Stimulated activated CD8-positive, alpha-beta memory T cell treated with anti-CD3 and anti-CD28 coated beads, Interleukin-4, amount 100 ng/mL, for 48 hours (primary cell): Measurements from ENCODE around the gene ALDH3B1.

Experiments used
- DNase-seq: peaks from one replicate; pipeline ENCODE4 v3.0.0-alpha.2; 2020

The ALDH3B1 gene

DNA sequence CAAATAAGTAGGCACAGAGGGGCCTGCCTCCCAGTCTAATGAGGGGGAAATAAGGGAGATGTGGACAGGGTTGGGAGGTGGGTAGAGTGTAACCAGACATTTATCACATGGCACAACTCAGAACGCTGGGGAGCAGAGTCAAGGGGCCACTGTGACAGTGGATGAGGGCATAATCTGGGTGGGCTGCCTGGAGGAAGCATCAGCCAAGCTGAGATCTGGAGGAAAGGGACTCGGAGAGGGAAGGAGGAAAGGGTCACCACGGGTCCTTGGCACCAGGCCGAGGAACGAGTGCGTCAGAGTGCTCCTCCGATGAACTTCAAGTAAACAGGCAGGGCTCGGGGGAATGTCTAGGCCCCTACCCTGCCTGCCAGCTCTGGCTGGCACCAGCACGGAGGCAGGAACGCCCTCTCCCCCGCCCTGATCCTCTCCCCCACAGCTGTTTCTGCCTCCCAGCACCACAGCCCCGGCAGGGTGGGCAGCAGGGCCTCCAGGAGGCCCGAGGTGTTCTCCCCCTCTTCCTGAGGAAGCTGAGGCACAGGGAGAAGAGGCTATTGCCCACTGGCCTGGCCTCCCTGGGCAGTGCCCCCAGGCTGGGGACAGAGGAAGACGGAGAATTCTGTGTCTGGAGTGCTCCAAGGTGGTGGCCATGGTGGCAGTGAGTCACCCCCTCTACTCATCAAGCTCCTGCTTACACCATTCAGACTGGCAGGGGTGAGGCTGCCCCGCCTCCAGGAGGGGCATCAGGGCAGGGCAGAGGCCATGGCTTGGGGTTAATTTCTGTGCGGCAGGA lies 4.2 kb downstream of the ALDH3B1 start:
- DNase-seq: no peak

DNA sequence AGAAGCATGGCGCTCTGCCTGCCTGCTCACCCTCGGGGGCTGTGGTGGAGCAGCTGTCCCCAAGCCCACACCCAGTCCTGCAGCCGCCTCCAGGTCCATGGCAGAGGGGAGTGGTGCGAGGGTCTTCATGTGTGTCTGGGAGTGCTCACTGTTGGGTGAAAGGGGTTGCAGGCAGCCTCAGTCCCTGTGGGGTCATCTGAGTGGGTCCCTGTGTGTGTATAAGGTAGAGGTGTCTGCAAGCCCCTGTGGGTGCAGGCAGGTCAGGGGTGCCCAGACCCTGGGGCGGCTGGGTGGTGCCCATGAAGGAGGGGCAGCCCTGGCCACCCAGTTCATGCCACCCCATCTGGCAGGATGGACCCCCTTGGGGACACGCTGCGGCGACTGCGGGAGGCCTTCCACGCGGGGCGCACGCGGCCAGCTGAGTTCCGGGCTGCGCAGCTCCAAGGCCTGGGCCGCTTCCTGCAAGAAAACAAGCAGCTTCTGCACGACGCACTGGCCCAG lies 4.9 kb downstream of the ALDH3B1 start:
- no peak for DNase-seq

DNA sequence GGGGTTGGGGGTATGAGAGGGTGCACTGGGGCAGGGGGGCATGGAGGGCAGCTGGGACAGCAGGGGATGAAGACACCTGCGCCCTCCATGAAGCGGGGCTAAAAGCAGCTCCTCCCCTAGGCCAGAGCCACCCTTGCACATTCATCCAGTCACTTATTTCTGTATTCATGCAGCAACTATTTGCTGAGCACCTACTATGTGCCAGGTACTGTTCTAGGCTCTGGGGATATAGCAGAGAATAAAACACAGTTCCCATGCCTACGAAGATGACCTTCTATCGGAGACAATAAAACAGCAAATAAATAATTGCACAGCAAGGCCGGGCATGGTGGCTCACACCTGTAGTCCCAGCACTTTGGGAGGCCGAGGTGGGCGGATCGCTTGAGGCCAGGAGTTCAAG lies 5.3 kb downstream of the ALDH3B1 start:
- DNase-seq: no peak

DNA sequence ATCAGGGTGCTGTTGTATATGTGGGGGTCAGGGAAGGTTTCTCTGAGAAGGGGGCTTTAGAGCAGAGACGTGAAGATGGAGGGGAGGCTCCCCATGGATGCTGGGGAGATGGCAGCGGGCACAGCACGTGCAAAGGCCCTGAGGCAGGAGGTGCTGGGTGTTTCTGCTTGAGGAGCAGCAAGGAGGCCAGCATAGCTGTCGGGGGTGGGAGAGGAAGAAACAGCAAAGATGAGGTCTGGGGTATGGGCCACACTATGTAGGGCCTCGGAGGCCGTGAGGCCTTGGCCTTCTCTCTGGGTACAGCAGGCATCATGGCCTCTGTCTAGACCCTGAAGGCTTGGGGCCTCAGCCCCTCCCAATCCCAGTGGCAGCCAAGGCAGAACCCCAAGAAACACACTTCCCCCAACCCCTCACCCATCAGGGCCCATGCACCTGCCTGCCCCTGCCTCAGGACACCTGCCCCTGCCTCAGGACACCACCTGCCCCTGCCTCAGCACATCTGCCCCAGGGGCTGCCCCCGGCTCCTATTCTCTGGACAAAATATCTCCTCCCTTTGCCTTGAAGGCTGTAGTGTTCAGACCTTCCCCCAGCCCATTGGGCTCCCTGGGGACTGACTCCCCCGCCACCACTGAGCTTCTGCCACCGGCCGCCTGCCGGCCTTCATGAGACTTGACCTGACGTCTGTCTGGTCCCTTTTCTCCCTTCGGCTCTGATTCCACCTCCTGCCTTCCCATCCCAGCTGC lies 6.2 kb downstream of the ALDH3B1 start:
- DNase-seq: no peak

DNA sequence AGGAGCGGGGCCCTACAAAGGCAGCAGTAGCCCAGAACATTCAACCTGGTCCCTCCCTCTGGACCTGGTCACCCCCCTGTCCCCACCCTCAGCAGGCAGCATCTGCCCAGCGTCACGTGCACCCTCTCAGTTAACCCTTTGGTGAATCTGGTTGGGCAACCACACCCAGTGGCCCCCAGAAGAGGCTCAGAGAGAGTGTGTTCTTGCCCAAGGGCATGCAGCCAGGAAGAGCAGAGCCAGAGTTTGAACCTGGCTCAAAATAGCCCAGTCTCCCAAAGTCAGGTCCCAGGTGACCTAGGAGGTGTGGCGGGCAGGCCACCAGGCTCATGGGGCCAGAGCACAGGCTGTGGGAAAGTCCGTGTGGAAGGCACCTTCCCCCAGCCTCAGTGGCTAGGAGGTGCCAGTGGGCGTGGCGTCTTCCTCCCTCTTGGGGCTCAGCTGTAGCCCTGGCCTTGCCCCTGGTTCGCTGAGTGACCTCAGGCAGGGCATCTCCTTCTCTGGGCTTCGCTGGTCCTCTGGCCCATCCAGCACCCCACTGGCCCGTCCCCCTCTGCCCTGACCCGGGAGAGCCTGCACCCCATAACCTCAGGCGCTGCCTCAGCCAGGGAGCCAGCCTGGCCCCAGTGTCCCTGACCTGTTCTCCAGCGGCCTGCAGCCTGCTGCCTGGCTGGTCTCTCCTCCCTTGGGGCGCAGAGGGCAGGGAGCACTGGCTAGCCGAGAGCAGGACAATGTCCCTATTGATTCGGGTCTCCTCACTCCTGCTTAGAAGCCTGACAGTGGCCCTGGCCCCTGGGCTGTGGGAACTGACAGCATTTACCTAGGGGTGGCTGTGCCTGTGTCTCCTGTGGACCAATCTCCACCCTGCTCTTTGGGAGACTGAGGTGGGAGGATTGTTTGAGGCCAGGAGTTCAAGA lies 7.0 kb downstream of the ALDH3B1 start:
- DNase-seq: no peak

DNA sequence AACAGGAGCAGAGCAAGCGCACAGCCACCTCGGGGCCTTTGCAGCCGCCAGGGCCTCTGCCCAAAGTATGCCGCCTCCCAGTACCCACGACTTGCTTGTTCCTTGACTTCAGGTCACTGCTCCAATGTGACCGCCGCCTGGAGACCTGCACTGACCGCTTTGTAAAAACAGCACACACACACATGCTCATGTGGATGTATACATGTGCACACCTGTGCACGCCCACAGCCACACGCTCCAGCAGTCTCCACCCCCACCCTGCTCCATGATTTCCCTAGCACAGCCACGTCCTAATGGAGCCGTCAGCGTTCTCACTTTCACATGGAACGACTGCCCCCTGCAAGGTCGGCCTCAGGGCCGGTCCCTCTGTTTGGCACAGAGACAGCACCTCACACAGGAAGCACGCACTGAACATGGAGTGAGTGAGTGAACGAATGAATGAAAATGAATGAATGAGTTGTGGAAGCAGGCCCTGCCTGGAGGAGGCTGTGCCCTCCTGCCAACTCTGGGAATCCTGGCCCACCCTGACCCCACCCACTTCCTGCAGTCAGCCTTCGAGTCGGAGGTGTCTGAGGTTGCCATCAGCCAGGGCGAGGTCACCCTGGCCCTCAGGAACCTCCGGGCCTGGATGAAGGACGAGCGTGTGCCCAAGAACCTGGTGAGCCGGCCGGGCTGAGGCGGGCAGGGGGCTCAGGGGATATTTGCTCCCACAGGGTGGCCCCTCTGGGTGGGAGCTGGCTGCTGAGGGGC lies 8.0 kb downstream of the ALDH3B1 start:
- no peak for DNase-seq

DNA sequence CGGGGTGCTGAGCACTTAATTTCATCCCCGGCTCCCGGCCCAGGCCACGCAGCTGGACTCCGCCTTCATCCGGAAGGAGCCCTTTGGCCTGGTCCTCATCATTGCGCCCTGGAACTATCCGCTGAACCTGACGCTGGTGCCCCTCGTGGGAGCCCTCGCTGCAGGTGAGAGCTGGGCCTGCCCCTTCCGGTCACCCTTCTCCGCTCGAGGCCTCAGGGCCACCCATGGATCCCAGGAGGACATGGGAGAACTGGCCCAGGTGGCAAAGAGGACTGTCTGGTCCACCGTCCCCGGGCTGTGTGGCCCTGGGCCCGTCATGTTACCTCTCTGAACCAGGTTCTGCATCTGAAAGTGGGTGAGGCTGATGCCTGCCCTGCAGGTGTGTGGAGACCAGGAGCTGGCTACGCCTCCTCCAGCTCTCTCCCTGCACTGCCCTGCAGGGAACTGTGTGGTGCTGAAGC lies 8.6 kb downstream of the ALDH3B1 start:
- no peak for DNase-seq

DNA sequence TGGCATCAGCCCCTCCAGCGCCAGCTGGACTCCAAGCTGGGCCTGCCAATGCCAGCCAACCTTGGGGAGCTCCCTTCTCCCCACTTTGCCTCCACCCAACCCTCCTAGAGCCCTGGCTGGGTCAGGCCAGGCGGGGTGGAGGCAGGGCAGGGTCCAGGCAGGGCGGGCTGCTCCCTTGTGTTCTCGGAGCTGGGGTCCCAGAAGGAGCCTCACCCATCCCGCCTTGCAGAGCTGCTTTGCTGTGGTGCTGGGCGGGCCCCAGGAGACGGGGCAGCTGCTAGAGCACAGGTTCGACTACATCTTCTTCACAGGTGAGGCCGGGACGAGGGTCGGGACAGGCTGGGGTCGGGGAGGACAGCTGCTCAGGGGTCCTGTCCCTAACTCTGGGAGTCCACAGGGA lies 9.4 kb downstream of the ALDH3B1 start:
- no peak for DNase-seq

DNA sequence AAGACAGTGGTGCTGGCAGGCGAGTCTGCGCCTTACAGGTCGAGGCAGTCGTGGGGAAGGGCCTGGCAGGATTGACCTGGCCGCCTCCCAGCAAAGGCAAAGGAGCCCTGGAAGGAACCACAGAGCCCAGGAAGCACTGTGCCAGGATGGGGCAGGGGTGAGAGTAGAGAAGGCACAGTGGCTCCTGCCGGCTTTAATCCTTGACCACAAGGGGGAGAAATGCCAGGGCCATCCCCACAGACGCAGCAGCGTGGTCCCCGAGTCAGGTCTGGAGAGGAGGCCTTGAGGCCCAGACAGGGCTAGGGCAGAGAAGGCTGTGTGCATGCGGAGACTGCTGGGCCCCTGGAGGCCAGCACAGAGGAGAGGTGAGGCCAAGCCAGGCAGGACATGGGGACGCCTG lies 10.4 kb downstream of the ALDH3B1 start:
- DNase-seq: no peak

DNA sequence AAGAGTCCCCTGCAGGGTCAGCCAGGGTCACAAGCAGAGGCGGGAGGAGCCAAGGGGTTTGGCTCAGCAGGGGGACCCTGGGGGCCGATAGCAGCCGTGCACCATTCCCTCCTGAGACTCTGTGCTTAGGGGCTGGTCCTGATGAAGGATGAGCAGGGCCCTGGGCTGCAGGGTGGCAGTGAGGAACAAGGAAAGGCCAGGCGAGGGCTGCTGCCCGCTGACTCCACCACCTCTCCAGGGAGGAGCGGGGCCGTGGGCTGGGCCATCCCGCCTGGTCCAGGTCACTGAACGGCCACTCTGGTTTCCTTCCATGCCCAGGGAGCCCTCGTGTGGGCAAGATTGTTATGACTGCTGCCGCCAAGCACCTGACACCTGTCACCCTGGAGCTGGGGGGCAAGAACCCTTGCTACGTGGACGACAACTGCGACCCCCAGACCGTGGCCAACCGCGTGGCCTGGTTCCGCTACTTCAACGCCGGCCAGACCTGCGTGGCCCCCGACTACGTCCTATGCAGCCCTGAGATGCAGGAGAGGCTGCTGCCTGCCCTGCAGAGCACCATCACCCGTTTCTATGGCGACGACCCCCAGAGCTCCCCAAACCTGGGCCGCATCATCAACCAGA lies 11.2 kb downstream of the ALDH3B1 start:
- DNase-seq: no peak

DNA sequence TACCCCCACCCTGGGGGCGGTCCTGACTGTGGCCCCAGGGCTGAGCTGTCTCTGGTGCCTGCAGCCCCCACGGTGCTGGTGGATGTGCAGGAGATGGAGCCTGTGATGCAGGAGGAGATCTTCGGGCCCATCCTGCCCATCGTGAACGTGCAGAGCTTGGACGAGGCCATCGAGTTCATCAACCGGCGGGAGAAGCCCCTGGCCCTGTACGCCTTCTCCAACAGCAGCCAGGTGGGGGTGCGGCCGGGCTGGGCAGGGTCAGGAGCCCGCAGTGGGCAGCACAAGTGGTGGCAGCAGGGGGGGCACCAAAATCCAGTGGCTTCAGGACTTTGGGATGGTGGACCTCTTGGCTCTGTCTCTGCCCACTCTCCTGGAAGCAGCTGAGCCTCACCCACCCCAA lies 12.4 kb downstream of the ALDH3B1 start:
- DNase-seq: no peak

DNA sequence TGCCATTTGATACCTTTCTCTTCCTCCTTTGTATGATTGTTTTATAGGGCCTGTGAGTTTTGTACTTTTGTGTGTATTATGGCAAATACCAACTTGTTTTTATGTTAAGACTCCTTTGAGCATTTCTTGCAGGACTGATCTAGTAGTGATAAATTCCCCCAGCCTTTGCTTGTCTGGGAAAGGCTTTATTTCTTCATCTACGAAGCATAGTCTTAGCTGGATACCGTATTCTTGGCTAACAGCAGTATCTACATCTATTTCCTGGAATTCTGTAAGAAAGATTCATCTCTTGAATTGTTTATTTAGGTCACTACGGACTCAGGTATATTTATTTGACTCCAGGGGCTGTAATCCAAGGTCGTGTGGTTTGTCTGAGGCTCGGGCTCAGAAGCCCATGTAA lies 14.4 kb downstream of the ALDH3B1 start:
- no peak for DNase-seq

DNA sequence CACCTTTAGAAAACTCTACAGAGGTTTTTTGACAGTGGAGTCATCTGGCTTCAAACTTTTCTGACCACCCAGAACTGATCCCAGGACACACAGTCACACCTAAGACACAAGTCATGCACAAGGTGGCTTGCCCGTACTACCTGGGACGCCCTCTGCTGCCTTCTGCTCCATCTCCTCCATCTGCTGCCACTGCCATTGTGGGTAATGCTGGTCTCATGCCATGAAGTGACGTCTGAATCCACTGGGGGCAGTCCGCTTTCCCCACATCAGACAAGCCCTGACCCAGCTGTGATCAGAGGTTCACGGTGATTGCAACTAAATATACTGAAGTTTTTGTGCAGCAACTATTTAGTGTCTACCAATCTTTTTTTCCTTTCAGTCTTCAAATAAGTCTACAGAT lies 14.9 kb downstream of the ALDH3B1 start:
- no peak for DNase-seq

DNA sequence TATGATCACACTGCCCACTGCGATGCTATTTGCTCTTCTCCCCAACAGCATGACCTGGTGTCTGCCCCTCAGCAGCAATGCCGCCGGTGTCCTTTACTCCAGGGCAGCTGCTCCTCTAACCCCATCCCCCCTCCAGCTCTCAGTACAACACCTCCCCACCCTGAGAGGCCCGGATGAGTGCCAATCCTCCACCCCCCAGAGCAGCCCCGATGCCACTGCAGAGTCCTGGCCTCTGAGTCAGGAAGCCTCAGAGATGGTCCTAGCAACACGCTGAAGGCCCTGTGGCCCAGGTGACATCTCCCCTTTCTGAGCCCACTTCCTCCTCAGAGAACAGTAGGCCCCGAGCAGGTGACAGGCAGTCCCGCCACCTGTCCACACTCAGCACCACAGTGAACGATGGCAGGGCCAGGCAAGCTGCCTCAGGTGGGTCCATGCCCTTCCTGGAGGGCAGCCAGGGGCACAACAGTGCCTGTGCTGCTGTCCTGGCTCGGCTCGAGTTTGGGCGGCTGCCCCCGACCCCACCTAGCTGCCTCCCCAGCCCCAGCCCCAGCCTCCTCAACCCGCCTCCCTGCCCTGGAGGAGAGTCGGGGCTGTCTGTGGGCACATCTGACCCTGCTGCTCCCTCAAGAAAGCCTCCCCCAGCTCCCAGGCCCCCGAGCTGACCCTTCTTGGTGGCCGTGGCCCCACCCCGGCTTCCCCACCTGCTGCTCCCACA lies 16.4 kb downstream of the ALDH3B1 start:
- DNase-seq: no peak

DNA sequence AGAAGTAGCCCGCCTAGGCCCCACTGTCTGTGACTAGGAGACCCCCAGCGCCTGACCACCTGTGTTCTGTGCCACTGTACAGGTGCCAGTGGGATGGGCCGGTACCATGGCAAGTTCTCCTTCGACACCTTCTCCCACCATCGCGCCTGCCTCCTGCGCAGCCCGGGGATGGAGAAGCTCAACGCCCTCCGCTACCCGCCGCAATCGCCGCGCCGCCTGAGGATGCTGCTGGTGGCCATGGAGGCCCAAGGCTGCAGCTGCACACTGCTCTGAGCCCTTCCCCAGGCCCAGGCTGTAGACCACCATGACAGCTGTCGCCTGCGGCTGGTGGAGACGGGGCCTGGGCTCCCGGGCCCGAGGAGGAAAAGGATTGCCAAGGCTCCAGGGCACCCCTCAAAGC lies 17.5 kb downstream of the ALDH3B1 start:
- no peak for DNase-seq

DNA sequence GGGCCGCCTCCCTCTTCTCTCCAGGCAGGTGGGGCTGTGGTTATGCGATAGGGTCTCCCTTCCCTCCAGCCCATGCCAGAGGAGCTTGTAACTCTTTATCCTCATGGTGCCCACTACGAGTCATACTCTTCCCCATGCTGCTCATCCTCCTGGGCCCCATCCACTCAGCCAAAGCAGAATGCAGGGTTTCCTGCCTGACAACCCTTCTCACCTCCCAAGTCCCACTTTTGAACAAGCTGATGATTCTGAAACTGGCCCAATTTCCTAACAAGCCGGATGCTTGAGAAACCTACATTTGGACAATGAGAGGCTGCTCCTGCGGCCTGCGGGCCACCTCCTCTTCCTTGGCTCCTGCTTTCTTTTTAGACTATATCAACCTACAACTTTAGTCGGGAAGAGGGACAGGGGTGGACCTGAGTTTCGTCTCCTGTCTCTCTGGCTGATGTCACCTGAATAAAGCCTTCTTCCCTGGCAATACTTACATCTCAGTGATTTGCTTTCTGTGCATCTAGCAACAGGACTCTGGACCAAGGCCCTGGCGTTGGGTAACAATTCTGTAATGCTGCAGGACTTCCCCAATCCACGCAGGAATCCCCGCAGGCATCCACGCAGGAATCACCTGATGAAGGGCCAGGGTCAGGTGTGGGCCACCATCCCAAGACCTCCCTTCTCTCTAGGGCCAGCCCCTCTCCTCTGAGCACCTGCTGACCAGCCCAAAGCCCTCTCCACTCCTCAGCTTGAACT lies 18.8 kb downstream of the ALDH3B1 start:
- no peak for DNase-seq

DNA sequence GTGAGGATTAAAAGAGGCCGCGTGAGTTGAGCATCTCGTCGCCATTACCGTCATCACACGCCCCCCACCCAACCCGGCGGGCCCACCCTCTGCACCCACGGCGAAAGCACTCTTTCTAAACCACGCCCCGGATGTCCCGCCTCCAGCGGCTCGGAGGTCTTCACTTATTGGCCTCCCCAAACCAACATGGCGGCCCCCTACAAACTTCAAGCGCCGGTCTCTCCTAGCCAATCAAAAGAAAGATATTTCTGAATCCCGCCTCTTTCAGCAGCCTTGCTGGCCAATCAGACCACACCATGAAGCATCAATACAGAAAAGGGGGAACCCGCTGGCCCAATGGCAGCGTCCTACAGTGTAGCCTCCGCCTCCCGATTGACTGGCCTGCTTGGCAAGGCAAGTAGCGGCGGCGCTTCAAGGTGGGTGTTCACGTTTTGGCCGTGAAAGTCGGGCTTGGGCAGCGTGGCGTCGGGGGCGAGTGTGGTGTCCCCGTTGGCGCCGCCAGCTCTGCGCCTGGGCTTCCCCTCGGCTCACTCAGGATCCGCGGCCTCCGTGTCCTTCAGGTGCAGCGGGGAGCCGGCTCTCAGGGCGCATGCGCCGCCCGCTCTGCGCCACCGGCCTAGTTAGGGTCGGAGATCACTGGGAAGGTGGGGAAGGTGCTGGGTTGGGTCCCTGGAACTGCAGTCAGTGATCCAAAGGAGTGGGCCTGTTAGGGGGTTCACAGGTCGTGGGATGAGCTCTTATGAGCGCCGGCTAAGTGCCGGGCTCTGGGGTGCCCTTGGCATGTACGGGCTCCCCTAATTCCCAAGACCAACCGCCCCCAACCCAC lies 20.4 kb downstream of the ALDH3B1 start, which contains the start of gene NDUFS8:
TSS of gene NDUFS8 (plus strand) at position 364 of the 826 bp plus-strand sequence. CDS start 1,471 bp downstream, outside the sequence.
- DNase-seq: peak; percentile 98

DNA sequence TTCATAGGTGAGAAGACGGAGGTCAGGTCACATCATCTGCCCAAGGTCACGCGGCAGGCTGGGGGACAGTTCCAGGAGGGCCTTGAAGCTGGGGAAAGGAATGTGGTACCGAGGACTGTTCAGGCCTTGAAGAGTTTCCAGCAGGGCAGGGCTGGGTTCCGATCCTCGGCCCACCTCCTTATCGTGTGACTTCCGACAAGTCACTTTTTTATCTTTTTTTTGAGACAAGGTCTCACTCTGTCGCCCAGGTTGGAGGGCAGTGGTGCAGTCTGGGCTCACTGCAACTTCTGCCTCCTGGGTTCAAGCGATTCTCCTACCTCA lies 21.0 kb downstream of the ALDH3B1 start:
- DNase-seq: no peak

DNA sequence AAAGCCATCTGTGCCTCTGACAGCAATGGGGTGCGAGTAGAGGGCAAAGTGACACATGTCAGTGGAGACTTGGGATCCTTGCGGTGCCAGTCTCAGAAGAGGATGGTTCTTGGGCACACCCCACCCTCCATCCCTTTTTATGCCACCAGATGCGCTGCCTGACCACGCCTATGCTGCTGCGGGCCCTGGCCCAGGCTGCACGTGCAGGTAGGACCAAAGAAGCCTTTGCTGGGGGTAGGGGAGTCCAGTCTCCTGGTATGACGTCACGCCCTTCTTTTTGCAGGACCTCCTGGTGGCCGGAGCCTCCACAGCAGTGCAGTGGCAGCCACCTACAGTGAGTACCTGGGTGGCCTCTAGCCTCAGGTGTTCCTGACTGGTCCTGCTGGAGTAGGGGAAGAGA lies 21.9 kb downstream of the ALDH3B1 start:
- no peak for DNase-seq
